Midbrain (tissue), 1 donor: Measurements from ENCODE around the gene DUSP7.

Experiments used
- DNase-seq: peaks from one replicate; lab custom pipeline; 2025; lab: John Stamatoyannopoulos, UW

The DUSP7 gene

GRCh38 chr3:52056521-52056967, at the start of gene DUSP7:
Gene DUSP7, minus strand, starts transcription at chr3:52056571. Its CDS starts 205 bp downstream, at chr3:52056366.
- peak; percentile 83 for DNase-seq

- no peak for DNase-seq
These were observed 48.6 kb upstream of the DUSP7 start for GRCh38 chr3:52104684-52105640.

- no peak for DNase-seq
These were observed 46.6 kb upstream of the DUSP7 start for GRCh38 chr3:52102934-52103333.

GRCh38 chr3:52099001-52099401, 42.6 kb upstream of the DUSP7 start:
- DNase-seq, result no peak

- DNase-seq, result no peak
These were observed 41.6 kb upstream of the DUSP7 start for GRCh38 chr3:52097851-52098507.

GRCh38 chr3:52095990-52096775, 39.8 kb upstream of the DUSP7 start:
- DNase-seq, result no peak

GRCh38 chr3:52094571-52095485, 38.5 kb upstream of the DUSP7 start:
- DNase-seq, result no peak

- DNase-seq, result no peak
These were observed 37.6 kb upstream of the DUSP7 start for GRCh38 chr3:52093756-52094545.

GRCh38 chr3:52092891-52093290, 36.5 kb upstream of the DUSP7 start:
- no peak for DNase-seq

GRCh38 chr3:52092271-52092660, 35.9 kb upstream of the DUSP7 start:
- DNase-seq, result no peak

GRCh38 chr3:52091586-52092270, 35.4 kb upstream of the DUSP7 start:
- peak; percentile 39 for DNase-seq

GRCh38 chr3:52090933-52091468, 34.6 kb upstream of the DUSP7 start:
- DNase-seq, result no peak

- no peak for DNase-seq
These were observed 34.0 kb upstream of the DUSP7 start for GRCh38 chr3:52090131-52090932.

GRCh38 chr3:52089691-52090090, 33.3 kb upstream of the DUSP7 start:
- DNase-seq, result no peak

GRCh38 chr3:52088445-52089367, 32.3 kb upstream of the DUSP7 start:
- DNase-seq, result no peak

- no peak for DNase-seq
These were observed 31.4 kb upstream of the DUSP7 start for GRCh38 chr3:52087731-52088130.

GRCh38 chr3:52086976-52087663, 30.7 kb upstream of the DUSP7 start:
- DNase-seq, result no peak
